SH-SY5Y (cell line): ENCODE data around the gene BAIAP2L2.

Source experiments
- GATA2 ChIP-seq: IDR thresholded peaks from 2 replicates; pipeline ENCODE4 v1.6.1; 2011; ENCODE audit warnings: mild to moderate bottlenecking, low read depth, low read length
- GATA3 ChIP-seq: IDR thresholded peaks from 2 replicates; pipeline ENCODE4 v1.6.1; 2011; ENCODE audit warnings: low read depth, mild to moderate bottlenecking, low read length, moderate library complexity

- TF ChIP-seq GATA2 (no peak), GATA3 (no peak)
Measured at GRCh38 chr22:38051900-38052862, 58.3 kb downstream of the BAIAP2L2 start.
